Peyer's patch (tissue), 4 donors: ENCODE measurements around the gene NTF3. TPM values are rescaled to one million over a fixed set of nuclear protein-coding genes. Genes with fewer than 3 reads are reported as not detected.

ENCODE experiments used
- DNase-seq, 3 donors: peaks; one replicate each; pipeline ENCODE4 v3.0.0-alpha.2; 2017 to 2019
- H3K27ac ChIP-seq, 4 donors: fragments of 200-600 bp; sonication (generic); one replicate each; pipeline ENCODE4 v1.5.1; 2016 to 2019
- H3K27me3 ChIP-seq, 2 donors: fragments of 200-600 bp; sonication (generic); one replicate each; pipeline ENCODE4 v1.5.1; 2019
- H3K36me3 ChIP-seq, 3 donors: fragments of 200-600 bp; sonication (generic); one replicate each; pipeline ENCODE4 v1.5.1; 2016 to 2019
- H3K4me1 ChIP-seq, 4 donors: fragments of 200-600 bp; sonication (generic); one replicate each; pipeline ENCODE4 v1.5.1; 2016 to 2019
- H3K4me3 ChIP-seq, 4 donors: fragments of 200-600 bp; sonication (generic); 1 replicate in 3 of 4; 2 replicates in 1 of 4; pipeline ENCODE4 v1.5.1; 2016 to 2019; ENCODE audit warnings: mild to moderate bottlenecking in 1 of 4
- H3K9me3 ChIP-seq, 4 donors: fragments of 200-600 bp; sonication (generic); one replicate each; pipeline ENCODE4 v1.5.1; 2016 to 2019; ENCODE audit warnings: mild to moderate bottlenecking in 1 of 4
- POLR2A ChIP-seq, 2 donors: fragments of 450-650 bp; IDR thresholded peaks; one replicate each; pipeline ENCODE4 v1.5.1; 2017; ENCODE audit warnings: antibody characterized with exemption in 2 of 2, mild to moderate bottlenecking in 2 of 2, moderate library complexity in 2 of 2
- total RNA-seq, 4 donors: library from RNA; depleted of rRNA; stranded (reverse); fragments of >200 nt; gene quantifications; one replicate each; pipeline ENCODE4 v1.1.0, GENCODE V29; 2016
- TF ChIP-seq, protein P1 (sequence below), 6 experiments: fragments of 450-650 bp in 4 of 6; fragments of 200-600 bp in 2 of 6; sonication (generic) in 1 of 6; IDR thresholded peaks; one replicate each; pipeline ENCODE4 v1.5.1; 2017 to 2019; ENCODE audit warnings: antibody characterized with exemption in 6 of 6, mild to moderate bottlenecking in 3 of 6, moderate library complexity in 1 of 6

Gene NTF3
- total RNA-seq, 4 donors from 2014 or later: 1.4 TPM; not detected in 3

DNA sequence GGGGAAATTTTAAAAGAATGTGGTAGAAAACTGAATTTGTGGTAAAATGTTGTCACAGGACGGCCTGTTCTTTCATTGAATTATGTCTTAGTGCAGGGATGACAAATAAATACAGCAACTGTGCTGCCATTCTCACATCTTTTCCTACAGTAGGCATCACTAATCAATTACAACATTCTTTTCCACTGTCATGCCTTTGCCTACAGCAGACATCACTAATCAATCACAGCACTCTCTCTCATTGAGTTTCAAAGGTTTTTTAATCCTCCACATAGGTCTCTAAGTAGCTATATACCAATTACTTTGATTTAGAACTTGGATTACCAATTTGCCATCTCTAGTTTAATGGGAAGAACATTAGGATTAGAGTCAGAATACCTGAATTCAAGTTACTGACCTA is 30.1 kb downstream of the NTF3 start:
- no peak for DNase-seq
- Histone ChIP-seq H3K36me3 (no peaks in the 10 kb centered on the region), H3K9me3 (no peaks in the 10 kb centered on the region), H3K4me1 (no peaks in the 10 kb centered on the region), H3K27ac (no peak overlapping the region), H3K4me3 (no peak overlapping the region), H3K27me3 (no peaks in the 10 kb centered on the region)
- TF ChIP-seq, protein P1, sequence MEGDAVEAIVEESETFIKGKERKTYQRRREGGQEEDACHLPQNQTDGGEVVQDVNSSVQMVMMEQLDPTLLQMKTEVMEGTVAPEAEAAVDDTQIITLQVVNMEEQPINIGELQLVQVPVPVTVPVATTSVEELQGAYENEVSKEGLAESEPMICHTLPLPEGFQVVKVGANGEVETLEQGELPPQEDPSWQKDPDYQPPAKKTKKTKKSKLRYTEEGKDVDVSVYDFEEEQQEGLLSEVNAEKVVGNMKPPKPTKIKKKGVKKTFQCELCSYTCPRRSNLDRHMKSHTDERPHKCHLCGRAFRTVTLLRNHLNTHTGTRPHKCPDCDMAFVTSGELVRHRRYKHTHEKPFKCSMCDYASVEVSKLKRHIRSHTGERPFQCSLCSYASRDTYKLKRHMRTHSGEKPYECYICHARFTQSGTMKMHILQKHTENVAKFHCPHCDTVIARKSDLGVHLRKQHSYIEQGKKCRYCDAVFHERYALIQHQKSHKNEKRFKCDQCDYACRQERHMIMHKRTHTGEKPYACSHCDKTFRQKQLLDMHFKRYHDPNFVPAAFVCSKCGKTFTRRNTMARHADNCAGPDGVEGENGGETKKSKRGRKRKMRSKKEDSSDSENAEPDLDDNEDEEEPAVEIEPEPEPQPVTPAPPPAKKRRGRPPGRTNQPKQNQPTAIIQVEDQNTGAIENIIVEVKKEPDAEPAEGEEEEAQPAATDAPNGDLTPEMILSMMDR (IDR thresholded peaks at IDR 0.05): no peak
- no peak for TF ChIP-seq POLR2A (IDR thresholded peaks at IDR 0.05)

DNA sequence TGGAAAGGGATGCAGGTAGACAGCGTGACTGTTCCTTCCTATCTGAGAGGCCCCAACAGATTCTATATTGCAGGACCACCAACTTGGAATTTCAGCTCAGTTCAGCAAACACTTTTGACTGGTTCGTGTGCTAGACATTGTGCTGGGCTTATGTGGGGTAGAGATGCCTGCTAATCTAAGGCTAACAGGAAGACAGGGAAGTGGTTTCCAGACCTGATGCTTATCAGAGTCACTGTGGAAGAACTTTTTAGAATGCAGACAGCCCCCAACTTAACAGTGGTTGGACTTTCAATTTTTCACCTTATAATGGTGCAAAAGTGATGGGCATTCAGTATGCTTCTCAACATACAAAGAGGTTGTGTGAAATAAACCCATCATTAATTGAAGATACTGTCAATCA is 32.2 kb downstream of the NTF3 start:
- no peaks in the 10 kb centered on the region for H3K27me3 ChIP-seq
- no peaks in the 10 kb centered on the region for H3K9me3 ChIP-seq
- no peaks in the 10 kb centered on the region for H3K36me3 ChIP-seq
- no peak overlapping the region for H3K27ac ChIP-seq
- no peaks in the 10 kb centered on the region for H3K4me1 ChIP-seq
- DNase-seq: no peak
- TF ChIP-seq POLR2A (IDR thresholded peaks at IDR 0.05): no peak
- TF ChIP-seq, protein P1 (IDR thresholded peaks at IDR 0.05): no peak
- H3K4me3 ChIP-seq: no peak overlapping the region

DNA sequence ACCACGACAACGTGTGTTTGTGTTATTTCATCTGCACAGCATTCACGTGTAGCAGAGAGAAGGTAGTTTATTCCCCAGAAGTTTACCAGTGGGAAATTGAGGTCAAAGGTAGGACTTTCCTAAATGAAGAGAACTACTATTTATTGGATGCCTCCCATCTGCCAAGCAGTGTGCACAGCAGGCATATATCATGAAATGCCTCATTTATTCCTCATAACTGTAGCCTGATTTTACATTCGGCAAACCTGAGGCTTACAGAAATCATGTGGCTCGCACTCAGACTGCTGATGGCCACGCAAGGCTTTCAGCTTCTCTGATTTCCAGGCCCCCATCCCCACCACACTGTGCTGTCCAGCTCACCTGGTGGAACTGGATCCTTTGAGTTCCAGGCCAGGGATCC is 33.5 kb downstream of the NTF3 start:
- no peak for DNase-seq
- Histone ChIP-seq H3K27me3 (no peaks in the 10 kb centered on the region), H3K36me3 (no peaks in the 10 kb centered on the region), H3K4me1 (no peaks in the 10 kb centered on the region), H3K27ac (no peak overlapping the region), H3K9me3 (no peaks in the 10 kb centered on the region), H3K4me3 (no peak overlapping the region)
- TF ChIP-seq POLR2A (IDR thresholded peaks at IDR 0.05): no peak
- TF ChIP-seq, protein P1 (IDR thresholded peaks at IDR 0.05): no peak

DNA sequence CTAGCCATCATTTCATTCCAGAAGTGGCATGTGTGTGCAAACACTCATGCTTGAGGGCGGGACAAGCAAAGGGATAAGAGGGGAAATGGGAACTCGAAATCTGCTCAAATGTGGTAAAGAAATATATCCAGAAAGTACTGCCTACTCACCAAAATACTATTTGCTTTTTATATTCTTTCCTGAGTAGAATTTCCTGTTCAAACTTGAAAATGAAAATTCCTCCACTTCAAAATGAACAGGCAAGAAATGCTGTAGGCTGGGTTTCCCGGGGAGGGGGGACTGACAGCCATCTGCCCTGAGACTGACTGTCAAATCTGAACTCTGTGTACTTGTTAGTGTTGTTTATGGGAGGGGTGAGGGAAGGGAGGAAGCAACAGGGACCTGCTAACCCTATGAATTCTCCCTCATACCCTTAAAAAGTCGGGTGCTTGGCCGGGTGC is 34.6 kb downstream of the NTF3 start:
- DNase-seq: no peak
- no peak overlapping the region for H3K27ac ChIP-seq
- no peaks in the 10 kb centered on the region for H3K36me3 ChIP-seq
- H3K9me3 ChIP-seq: no peaks in the 10 kb centered on the region
- H3K4me3 ChIP-seq: no peak overlapping the region
- TF ChIP-seq, protein P1 (IDR thresholded peaks at IDR 0.05): no peak
- no peak for TF ChIP-seq POLR2A (IDR thresholded peaks at IDR 0.05)
- H3K4me1 ChIP-seq: no peaks in the 10 kb centered on the region
- H3K27me3 ChIP-seq: no peaks in the 10 kb centered on the region

DNA sequence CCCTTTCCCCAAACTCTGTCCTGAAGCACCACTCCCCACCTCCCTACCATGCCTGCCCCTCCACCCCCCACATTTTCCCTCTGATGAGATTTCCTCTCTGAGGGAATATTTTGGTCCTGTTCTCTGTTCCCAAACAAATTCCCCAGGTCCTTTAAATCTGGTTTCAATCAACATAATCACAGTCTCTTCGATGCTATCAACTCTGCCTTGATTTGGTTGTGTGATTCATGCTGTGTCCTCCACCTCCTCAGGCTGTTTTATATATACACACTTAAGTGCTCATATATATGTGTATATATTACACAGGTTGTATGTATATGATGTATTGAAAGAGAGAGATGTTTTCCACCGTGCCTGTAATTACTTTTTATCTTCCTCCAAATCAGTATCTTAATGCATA is 36.0 kb downstream of the NTF3 start:
- no peak for DNase-seq
- no peak overlapping the region for H3K27ac ChIP-seq
- no peaks in the 10 kb centered on the region for H3K4me1 ChIP-seq
- no peaks in the 10 kb centered on the region for H3K36me3 ChIP-seq
- no peak overlapping the region for H3K4me3 ChIP-seq
- H3K9me3 ChIP-seq: no peaks in the 10 kb centered on the region
- no peak for TF ChIP-seq POLR2A (IDR thresholded peaks at IDR 0.05)
- TF ChIP-seq, protein P1 (IDR thresholded peaks at IDR 0.05): no peak
- H3K27me3 ChIP-seq: no peaks in the 10 kb centered on the region

DNA sequence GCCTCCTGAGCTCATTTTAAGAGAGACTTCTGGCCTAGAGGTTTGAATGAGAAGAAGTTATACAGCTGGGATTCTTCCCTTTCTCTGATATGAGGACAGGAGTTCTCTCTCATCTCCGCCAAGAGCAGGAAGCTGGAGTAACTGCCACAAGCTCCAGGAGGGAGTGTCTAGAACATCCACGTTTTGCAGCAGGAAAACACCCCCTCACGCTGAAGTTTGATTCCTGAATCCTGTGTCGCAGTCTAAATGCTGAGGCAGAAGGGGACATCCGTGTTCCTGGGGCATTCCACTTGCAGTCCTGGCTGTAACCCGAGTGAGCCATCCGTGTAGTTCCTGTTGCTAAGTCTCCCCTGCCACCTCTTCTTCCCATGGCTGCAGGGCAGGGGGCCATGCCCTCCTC is 38.3 kb downstream of the NTF3 start:
- Histone ChIP-seq H3K4me3 (no peak overlapping the region), H3K27ac (no peak overlapping the region), H3K27me3 (no peaks in the 10 kb centered on the region), H3K4me1 (no peaks in the 10 kb centered on the region), H3K9me3 (no peaks in the 10 kb centered on the region), H3K36me3 (no peaks in the 10 kb centered on the region)
- DNase-seq: no peak
- TF ChIP-seq, protein P1 (IDR thresholded peaks at IDR 0.05): no peak
- no peak for TF ChIP-seq POLR2A (IDR thresholded peaks at IDR 0.05)
